Measurements from ENCODE around the gene RTF1. TPM values are rescaled to one million over a fixed set of nuclear protein-coding genes. Genes with fewer than 3 reads are reported as not detected.

Gene RTF1
- total RNA-seq, 1 experiment from 2014 or later: 17.6 TPM

DNA sequence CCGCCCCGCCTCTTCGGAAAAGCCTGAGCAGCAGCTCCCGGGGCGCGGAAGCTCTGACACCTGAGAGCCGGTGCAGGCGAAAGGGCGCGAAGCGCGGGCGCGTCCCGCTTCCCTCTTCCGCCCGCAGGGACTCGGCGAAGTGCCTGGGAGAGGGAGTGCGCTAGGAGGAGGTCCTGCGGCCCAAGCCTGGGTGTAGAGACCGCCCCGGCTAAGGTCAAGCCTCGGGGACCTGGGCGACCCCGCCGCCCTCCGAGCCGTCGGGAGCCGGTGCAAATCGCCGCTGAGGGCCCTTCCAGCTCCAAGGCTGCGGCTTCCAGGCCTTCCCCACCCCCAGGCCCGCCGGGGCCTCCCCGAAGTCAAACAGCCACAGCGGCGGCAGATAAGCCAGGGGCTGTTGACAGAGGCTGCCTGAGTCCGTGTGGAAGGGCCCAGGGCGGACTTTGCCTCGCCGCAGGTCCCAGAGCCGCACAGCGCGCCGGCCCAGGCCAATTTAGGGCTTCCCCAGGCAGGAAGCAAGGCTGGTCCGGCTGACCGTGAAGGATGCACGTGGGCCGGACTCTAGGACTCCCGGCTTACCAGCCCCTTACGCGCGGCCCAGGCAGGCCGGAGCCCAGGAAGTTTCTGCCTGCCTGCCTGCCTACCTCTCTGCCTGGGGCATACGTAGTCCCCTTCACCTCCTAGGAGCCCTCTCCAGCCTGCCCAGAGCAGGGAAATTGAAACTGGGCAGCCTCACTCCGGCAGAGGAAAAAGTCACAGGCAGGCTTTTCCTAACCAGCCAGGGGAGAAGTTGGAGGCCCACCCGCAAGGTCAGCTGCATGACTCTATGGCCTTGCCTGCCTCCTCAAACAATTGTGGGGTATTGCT is 79.1 kb downstream of the RTF1 start:
- in situ Hi-C loops (cut with HindIII; ENCODE audit: low pct_unique_long_range_greater_than_20kb, low sequenced_read_pairs): no loop called here
- DNase-seq (ENCODE audit: low read depth, low spot score): no peak

DNA sequence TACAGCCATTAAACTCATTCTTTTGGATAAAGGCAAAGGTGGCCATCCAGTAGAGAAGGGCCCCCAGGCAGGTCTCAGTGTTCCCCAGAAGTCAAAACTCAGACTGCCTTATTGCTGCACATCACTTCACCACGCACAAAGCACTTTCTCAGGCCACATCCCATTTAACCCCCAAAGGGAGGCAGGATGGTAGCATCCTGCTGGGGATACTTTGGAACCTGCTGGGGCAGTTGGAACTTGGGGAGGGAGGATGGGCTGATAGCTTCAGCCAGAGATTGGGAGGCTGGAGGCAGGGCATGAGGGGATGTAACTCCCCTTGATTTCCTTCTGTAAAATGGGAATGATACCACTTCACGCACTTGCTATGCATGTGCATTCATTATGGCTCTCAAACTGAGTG is 81.8 kb downstream of the RTF1 start:
- DNase-seq (ENCODE audit: low read depth, low spot score): no peak
- in situ Hi-C loops (cut with HindIII; ENCODE audit: low pct_unique_long_range_greater_than_20kb, low sequenced_read_pairs): no loop called here

DNA sequence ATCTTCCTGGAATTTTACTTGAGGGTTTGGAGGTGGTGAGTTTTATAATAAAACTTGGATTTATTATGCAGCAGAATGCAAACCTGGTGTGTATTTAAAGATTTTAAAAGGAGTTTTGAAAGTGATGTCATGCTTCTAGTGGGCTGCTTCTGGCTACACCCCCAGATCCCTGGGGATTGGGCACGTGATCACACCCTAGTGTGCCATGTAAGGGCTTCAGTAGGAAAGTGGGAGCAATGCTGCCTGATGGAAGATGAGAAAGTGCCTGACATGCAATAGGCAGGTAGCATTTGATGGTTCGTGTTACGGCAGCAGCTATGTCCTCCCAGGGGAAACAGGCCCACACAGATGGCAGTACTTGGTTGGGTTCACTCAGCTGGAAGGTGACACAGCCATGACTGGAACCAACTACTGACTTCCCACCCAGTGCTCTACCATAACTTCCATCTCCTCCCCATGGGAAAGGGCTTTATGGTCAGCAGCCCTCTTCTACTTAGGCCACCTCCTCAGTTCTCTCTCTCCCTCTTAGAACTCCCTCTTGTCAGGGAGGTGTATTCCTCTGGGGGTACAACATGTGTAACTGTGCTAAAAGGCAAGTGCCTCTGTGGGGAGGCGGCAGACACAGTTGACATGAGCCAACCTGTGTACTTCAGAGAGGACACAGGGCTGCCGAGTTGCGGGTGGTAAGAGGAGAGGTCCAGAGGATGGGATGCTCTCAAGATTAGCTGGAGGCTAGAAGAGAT is 82.4 kb downstream of the RTF1 start:
- in situ Hi-C loops (cut with HindIII; ENCODE audit: low pct_unique_long_range_greater_than_20kb, low sequenced_read_pairs): no loop called here
- no peak for DNase-seq (ENCODE audit: low read depth, low spot score)

DNA sequence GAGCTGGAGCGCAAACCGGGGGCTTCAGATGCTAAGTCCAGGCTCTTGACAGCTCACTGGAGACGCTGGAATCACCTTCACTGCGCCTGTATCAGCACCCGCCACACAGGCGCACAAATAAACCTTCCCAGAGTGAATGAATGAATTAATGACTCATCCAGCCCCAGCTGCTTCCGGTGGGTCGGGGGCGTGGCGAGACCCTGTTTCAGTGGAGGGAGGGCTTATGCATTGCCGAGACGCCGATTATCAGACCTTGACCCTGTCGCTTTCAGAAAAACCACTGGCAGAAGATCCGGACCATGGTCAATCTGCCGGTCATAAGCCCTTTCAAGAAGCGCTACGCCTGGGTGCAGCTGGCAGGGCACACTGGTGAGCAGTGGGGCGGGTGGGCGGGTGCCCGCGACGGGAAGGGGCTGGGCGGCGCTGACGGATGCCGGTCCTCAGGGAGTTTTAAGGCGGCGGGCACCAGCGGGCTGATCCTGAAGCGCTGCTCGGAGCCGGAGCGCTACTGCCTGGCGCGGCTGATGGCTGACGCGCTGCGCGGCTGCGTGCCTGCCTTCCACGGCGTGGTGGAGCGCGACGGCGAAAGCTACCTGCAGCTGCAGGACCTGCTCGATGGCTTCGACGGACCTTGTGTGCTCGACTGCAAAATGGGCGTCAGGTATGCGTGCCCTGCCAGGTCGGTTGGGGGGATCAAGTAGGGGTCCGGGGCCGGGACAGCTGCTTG is 84.5 kb downstream of the RTF1 start:
- no peak for DNase-seq (ENCODE audit: low read depth, low spot score)

DNA sequence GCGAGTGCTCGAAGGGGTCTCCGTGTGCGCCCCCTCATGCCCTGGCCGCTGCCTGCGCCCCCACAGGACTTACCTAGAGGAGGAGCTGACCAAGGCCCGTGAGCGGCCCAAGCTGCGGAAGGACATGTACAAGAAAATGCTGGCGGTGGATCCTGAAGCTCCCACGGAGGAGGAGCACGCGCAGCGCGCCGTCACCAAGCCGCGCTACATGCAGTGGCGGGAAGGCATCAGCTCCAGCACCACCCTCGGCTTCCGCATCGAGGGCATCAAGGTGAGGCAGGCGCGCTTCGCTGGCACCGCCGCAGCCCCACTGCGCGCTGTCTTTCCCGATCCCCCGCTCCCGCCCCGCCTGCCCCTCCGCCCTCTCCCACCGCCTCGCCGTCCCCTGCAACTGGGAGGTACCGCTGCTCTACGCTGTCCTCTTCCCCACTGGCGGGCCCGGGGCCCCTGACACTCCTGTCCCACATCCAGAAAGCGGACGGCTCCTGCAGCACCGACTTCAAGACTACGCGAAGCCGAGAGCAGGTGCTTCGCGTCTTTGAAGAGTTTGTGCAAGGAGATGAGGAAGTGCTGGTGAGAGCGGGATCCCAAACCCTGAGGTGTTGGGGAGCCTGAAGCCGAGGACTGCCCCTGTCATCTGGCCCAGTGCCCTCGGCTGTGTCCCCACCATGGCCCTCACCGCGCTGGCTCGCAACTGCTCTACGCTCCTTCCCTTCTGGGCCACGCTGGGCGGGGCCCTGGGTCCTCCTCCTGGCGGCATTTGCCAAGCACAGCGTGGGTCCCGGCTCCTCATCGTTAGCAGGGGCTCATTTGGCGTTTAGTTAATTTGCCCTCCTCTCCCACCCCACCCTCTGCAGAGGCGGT is 85.3 kb downstream of the RTF1 start:
- no peak for DNase-seq (ENCODE audit: low read depth, low spot score)
- in situ Hi-C loops (cut with HindIII; ENCODE audit: low pct_unique_long_range_greater_than_20kb, low sequenced_read_pairs): no loop called here

More for the DNA sequence above, 84.5 kb downstream of the RTF1 start:
- in situ Hi-C loops (cut with HindIII; ENCODE audit: low pct_unique_long_range_greater_than_20kb, low sequenced_read_pairs): no loop called here

DNA sequence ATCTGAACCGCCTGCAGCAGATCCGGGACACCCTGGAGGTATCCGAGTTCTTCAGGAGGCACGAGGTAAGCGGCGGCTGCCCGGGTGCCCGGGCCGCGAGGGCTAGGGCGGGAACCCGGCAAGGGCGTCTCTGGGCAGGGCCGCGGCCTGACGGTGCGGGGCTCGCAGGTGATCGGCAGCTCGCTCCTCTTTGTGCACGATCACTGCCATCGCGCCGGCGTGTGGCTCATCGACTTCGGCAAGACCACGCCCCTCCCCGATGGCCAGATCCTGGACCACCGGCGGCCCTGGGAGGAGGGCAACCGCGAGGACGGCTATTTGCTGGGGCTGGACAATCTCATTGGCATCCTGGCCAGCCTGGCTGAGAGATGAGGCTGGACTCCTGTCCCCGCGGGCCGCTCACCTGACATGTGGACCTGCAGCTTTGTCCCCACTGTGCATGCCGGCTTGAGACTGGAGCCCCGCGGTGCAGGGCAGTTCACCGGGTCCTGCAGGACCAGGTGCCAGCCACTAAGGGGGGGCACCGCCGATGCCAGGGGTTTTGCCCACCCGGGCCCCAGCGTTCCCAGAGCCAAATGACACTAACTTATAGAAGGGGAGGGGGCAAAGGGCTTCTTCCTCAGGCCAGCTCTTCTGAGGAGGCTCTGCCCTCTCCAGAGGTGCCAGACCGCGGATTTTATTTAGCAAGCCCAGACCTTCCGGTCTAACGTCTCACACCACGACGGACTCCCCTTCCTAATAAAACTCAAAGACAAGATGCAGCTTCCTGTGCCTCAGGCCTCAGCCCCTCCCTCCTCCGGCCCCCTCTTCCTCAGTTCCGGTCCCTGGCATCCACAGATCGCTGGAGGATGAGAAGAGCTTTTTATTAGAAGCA is 86.1 kb downstream of the RTF1 start:
- in situ Hi-C loops (cut with HindIII; ENCODE audit: low pct_unique_long_range_greater_than_20kb, low sequenced_read_pairs): no loop called here
- no peak for DNase-seq (ENCODE audit: low read depth, low spot score)

DNA sequence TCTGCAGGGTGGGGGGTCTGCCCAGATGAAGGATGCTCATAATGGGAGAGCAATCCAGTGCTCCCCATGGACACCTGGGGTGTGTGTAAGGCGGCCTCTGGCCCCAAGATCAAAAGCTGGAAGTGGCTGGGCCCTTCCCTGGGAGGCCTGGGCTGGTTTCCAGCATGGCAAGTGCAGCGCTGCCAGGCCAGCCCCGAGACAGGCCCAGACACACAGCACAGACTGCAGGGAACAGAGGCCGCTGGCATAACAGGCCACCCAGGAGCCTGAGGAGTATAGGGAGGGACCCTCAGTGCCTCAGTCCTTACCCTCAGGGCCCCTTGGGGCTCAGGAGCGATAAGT is 86.7 kb downstream of the RTF1 start:
- no peak for DNase-seq (ENCODE audit: low read depth, low spot score)
- in situ Hi-C loops (cut with HindIII; ENCODE audit: low pct_unique_long_range_greater_than_20kb, low sequenced_read_pairs): no loop called here

DNA sequence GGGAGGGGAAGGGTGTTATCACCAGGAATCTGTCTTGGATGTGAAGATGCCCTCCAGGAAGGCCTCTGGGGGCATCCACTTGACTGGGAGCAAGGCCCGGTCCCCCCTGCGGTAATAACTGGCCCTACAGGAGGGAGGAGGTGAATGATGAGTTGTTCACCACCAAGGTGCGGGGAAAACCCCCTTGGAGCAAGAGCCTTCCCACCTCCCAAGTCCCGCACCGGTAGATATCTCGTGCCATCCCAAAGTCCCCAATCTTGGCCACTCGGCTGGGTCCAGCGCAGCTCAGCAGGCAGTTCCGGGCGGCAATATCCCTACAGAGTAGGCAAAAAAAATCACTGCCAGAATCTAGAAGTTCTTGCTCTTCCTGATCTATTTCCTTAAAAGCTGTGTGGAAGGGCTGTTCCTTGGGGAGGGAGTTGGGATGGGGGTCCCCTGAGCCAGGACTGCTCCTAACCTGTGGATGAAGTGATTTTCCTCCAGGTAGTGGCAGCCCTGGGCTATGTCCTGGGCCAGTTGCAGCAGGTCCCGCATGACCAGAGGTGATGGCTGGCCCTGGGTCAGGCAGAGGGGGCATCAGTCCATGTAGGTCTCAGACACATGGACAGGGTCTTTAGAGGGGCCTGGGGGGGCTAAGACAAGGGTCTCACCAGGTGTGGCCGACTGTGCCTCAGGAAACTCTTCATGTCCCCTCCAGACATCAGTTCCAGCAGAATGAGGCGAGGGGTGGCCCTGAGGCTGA is 88.0 kb downstream of the RTF1 start:
- no peak for DNase-seq (ENCODE audit: low read depth, low spot score)
- in situ Hi-C loops (cut with HindIII; ENCODE audit: low pct_unique_long_range_greater_than_20kb, low sequenced_read_pairs): no loop called here

DNA sequence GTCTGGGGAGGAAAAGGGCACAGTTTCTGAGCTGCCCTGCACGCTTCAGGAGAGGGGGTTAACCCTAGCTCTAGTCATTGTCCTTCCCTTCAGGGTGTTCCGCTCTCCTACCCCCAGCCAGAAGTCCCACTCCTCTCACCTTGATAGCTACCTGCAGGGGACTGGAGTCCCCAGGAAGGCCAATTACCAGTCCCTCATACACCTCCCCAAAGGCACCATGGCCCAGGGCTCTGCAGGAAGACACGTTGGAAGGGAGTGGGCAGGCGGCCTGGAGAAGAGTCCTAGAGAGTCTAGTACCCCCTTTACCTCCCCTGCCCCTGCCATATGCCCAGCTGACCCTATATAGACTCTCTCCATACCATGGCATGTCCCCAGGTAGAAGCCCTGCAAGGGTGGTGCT is 88.9 kb downstream of the RTF1 start:
- DNase-seq (ENCODE audit: low read depth, low spot score): no peak
- in situ Hi-C loops (cut with HindIII; ENCODE audit: low pct_unique_long_range_greater_than_20kb, low sequenced_read_pairs): no loop called here

DNA sequence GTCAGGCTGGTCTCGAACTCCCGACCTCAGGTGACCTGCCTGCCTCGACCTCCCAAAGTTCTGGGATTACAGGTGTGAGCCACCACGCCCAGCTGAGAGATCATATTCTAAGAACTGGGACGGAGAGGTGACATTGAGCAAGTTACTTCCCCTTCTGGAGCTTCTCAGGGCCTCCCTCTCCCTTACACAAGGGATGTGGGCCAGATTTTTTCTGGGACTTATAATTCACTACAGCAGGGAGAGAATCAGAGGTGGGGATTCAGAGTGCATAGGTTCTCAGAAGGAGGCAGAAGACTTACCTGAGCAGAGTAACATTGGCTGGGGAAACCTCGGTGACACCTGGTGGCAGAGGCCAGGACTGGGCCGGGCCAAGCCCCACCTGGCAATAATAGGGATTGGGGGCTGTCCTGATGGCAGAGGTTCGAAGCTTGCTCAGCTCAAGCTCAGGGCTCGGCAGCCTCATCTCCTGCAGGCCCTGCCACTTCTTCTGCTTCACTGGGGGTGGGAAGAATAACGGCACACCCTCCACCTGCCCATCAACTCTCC is 90.0 kb downstream of the RTF1 start:
- in situ Hi-C loops (cut with HindIII; ENCODE audit: low pct_unique_long_range_greater_than_20kb, low sequenced_read_pairs): no loop called here
- DNase-seq (ENCODE audit: low read depth, low spot score): no peak

DNA sequence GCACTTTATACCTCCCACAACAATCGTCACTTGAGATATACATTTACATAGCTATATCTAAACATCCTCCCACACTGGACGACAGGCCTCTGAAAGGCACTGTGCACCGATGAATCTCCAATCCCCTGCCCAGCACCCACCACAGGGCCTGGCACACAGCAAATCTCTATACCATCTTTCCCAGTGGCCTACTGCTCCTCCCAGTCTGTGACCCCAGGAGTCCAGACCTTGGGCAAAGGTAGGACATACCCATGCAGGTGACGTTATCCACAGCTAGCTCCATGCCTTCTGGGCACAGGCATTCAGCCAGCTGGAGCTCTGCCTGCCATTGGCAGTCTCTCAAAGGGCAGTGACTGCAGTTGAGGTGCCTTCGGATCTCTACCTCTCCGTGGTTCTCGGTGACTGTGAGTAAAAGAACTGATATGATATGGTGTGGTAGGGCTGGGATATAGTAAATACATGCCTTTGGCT is 91.0 kb downstream of the RTF1 start:
- in situ Hi-C loops (cut with HindIII; ENCODE audit: low pct_unique_long_range_greater_than_20kb, low sequenced_read_pairs): no loop called here
- DNase-seq (ENCODE audit: low read depth, low spot score): no peak

DNA sequence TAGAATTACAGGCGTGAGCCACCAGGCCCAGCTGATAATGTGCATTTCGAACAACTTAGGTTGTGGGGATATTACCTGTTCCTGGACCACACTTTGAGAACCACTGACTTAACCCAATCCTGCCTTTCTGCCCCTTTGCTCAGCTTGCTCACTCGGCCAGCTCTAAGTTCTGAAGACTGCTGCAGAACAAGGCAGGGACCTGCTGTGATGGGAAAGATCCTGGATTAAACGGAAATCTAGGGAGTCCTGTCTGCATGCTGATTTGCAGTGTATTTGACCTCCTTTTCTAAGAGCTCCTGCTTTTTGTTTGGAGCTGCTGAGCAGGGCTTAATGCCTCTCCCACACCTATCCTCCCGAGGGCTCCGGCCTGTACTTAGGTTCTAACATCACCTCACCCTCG is 93.8 kb downstream of the RTF1 start:
- no peak for DNase-seq (ENCODE audit: low read depth, low spot score)
- in situ Hi-C loops (cut with HindIII; ENCODE audit: low pct_unique_long_range_greater_than_20kb, low sequenced_read_pairs): no loop called here

DNA sequence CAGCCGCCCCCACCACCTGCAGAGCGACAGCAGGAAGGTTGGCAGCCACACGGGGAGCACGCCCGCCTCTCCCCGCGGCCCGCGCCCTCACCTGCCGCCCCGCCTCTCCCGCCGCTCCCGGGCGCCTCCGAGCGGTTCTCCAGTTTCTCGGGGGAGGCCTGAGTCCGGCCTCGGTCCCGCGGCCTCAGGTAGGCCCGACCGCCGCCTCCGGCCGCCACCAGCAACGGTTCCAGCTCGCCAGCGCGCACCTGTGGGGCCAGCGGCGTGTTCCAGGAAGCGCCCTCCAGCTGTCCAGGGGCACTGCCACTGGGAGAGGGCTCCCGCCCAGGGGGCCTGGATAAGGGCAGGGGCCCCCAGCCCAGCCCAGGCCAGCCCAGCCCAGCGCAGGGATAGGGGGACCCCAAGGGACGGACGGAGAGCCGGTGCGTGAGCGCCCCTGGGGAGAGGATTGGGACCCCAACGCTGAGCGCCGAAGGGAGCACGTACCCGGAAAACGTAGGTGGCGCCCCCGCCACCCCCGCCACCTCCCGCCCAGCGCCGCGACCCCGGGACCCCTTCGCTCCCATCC is 94.5 kb downstream of the RTF1 start:
- in situ Hi-C loops (cut with HindIII; ENCODE audit: low pct_unique_long_range_greater_than_20kb, low sequenced_read_pairs): no loop called here
- DNase-seq (ENCODE audit: low read depth, low spot score): no peak

DNA sequence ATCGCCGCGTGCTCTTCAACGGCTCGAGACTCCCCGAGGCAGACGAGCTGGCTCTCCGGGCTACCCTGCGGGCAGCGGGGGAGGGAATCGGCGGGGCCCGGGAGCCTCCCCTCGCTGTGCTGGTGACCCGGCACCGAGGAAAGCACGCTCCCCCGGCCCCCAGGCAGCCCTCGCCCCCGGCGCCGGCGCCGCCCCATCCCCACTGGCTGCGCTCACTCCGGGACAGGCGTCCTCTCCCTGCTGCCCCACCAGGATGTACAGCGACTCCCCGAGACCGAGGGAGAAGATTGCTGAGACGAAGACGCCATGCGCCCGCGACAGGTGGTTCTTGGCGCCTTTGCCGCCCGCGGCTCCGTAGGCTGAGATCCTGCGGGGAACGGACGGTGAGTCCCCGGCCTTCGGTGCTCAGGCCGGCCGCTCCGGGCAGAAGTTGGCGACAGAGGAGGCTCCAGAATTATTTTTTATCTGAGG is 95.0 kb downstream of the RTF1 start:
- in situ Hi-C loops (cut with HindIII; ENCODE audit: low pct_unique_long_range_greater_than_20kb, low sequenced_read_pairs): no loop called here
- DNase-seq (ENCODE audit: low read depth, low spot score): no peak

DNA sequence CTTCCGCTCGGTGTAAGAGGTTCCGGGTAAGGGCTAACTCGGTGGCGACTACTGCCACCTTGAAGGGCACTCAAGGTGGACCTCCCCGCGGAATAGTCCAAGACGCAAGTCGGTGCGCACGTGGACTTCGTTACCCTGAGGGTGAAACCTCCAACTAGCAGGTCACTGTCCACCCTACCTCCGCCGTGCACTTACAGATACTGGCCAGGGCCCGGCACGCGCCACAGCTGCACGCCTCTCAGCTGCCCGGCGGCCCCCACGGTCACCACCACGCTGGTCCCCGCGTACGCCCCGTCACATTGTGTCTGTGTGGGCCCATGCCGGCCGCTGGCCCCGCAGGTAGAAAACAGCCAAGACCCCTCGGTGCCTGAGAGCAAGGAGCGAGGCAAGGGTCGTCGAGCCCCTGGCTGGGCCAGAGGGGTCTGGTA is 95.6 kb downstream of the RTF1 start:
- in situ Hi-C loops (cut with HindIII; ENCODE audit: low pct_unique_long_range_greater_than_20kb, low sequenced_read_pairs): no loop called here
- no peak for DNase-seq (ENCODE audit: low read depth, low spot score)

Measured in SK-MEL-5 (cell line).